ENCODE data around the gene YIPF1.

Gene YIPF1

GRCh38 chr1:53889304-53890298 lies at the start of gene YIPF1:
Gene YIPF1, minus strand, starts transcription at chr1:53889797. Its CDS starts 860 bp downstream, at chr1:53888937.
- Histone ChIP-seq H3K36me3 (ENCODE audit: low read depth) (no peaks in the 10 kb centered on the region), H3K27ac (ENCODE audit: poor library complexity, severe bottlenecking) (peak within 1 kb of the TSS; percentile 56), H3K27me3 (ENCODE audit: insufficient read depth, poor library complexity, severe bottlenecking) (no peaks in the 10 kb centered on the region), H3K9me3 (ENCODE audit: severe bottlenecking) (no peaks in the 10 kb centered on the region), H3K4me1 (ENCODE audit: insufficient read depth, poor library complexity, severe bottlenecking) (peaks cover 4% of the 10 kb centered on the region), H3K4me3 (ENCODE audit: severe bottlenecking) (peak within 1 kb of the TSS; percentile 79)
- TF ChIP-seq CTCF (IDR thresholded peaks at IDR 0.05; ENCODE audit: poor library complexity, severe bottlenecking): no peak
- peak; percentile 98 for ATAC-seq (ENCODE audit: low read depth)
- DNase-seq (ENCODE audit: low spot score): peak; percentile 87

GRCh38 chr1:53938136-53938830 lies 48.7 kb upstream of the YIPF1 start:
- Histone ChIP-seq H3K36me3 (ENCODE audit: low read depth) (peaks cover 43% of the 10 kb centered on the region), H3K4me1 (ENCODE audit: insufficient read depth, poor library complexity, severe bottlenecking) (peaks cover 4% of the 10 kb centered on the region), H3K9me3 (ENCODE audit: severe bottlenecking) (peaks cover 9% of the 10 kb centered on the region), H3K27me3 (ENCODE audit: insufficient read depth, poor library complexity, severe bottlenecking) (no peaks in the 10 kb centered on the region), H3K27ac (ENCODE audit: poor library complexity, severe bottlenecking) (no peak overlapping the region), H3K4me3 (ENCODE audit: severe bottlenecking) (no peak overlapping the region)
- DNase-seq (ENCODE audit: low spot score) (no peak), ATAC-seq (ENCODE audit: low read depth) (peak; percentile 51; the same call in 1 of the 3 replicates)
- TF ChIP-seq CTCF (IDR thresholded peaks at IDR 0.05; ENCODE audit: poor library complexity, severe bottlenecking): no peak

GRCh38 chr1:53936430-53936829 lies 46.8 kb upstream of the YIPF1 start:
- Histone ChIP-seq H3K9me3 (ENCODE audit: severe bottlenecking) (peaks cover 9% of the 10 kb centered on the region), H3K27ac (ENCODE audit: poor library complexity, severe bottlenecking) (no peak overlapping the region), H3K4me1 (ENCODE audit: insufficient read depth, poor library complexity, severe bottlenecking) (peaks cover 4% of the 10 kb centered on the region), H3K4me3 (ENCODE audit: severe bottlenecking) (no peak overlapping the region), H3K27me3 (ENCODE audit: insufficient read depth, poor library complexity, severe bottlenecking) (no peaks in the 10 kb centered on the region), H3K36me3 (ENCODE audit: low read depth) (peaks cover 41% of the 10 kb centered on the region)
- DNase-seq (ENCODE audit: low spot score): no peak
- TF ChIP-seq CTCF (IDR thresholded peaks at IDR 0.05; ENCODE audit: poor library complexity, severe bottlenecking): no peak
- no peak for ATAC-seq (ENCODE audit: low read depth)

- Histone ChIP-seq H3K27me3 (ENCODE audit: insufficient read depth, poor library complexity, severe bottlenecking) (no peaks in the 10 kb centered on the region), H3K9me3 (ENCODE audit: severe bottlenecking) (peaks cover 9% of the 10 kb centered on the region), H3K36me3 (ENCODE audit: low read depth) (peaks cover 55% of the 10 kb centered on the region), H3K27ac (ENCODE audit: poor library complexity, severe bottlenecking) (no peak overlapping the region), H3K4me1 (ENCODE audit: insufficient read depth, poor library complexity, severe bottlenecking) (peaks cover 4% of the 10 kb centered on the region), H3K4me3 (ENCODE audit: severe bottlenecking) (no peak overlapping the region)
- DNase-seq (ENCODE audit: low spot score): no peak
- no peak for TF ChIP-seq CTCF (IDR thresholded peaks at IDR 0.05; ENCODE audit: poor library complexity, severe bottlenecking)
- no peak for ATAC-seq (ENCODE audit: low read depth)
Measured at GRCh38 chr1:53934170-53934765, 44.7 kb upstream of the YIPF1 start.

Data from RWPE2 (cell line).